Suppressor macrophage treated with lipopolysaccharide for 1 hour (primary cell): ENCODE data around the gene DLG5.

ENCODE experiments used
- DNase-seq, 3 donors: peaks; one replicate each; pipeline ENCODE4 v3.0.0-alpha.2; 2020 to 2022

The DLG5 gene

GRCh38 chr10:77890097-77890496, 36.5 kb downstream of the DLG5 start:
- DNase-seq = no peak

GRCh38 chr10:77889277-77889903, 37.2 kb downstream of the DLG5 start:
- no peak for DNase-seq

DNA sequence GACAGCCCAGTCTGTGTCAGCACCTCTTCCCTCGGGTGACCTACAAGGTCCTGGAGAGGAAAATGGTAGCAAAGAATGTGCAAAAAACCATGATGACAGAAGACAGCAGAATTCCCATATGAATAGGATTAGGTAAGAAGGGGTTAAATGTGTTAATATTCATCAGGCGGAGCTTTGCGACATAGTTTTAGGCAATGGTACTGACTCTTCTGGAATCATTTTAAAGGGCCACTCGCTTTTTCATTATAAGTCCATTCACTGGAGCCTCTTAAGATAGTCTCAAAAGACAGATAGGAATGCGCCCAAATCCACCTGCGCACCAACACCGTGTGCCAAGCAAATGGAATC, 38.2 kb downstream of the DLG5 start:
- no peak for DNase-seq

DNA sequence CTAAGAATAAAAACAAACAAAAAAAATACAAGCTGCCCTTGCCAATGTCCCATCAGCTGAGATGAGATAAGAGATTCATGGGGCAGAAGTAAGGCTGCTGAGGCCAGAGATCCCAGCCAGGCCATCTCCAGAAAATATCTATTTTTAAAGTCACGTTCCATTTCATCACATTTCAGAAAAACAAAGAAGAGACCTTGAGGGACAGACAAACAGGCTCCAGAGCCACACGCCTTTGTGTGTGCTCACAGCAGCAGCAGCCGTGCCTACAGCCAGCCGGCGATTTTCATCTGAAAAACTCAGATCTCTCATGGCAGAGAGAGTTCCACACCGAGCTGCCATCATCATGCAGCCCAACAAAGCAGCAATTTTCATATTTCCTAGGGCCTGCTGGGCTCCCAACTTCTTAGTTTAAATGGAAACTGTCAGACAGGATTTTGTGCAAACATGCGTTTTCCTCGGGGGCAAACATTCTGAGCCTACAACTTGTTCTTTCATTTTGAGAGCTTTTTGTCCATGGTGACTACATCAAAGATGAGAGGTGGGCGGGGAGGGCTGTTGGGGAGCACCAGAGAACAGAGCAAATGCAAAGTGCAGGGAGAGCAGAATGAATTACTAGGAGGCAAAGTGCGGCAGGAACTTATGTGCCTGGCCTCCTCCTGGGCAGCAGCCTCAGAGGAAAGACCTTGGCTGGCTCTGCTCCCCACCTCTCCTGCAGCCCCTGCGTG, 38.8 kb downstream of the DLG5 start:
- no peak for DNase-seq

DNA sequence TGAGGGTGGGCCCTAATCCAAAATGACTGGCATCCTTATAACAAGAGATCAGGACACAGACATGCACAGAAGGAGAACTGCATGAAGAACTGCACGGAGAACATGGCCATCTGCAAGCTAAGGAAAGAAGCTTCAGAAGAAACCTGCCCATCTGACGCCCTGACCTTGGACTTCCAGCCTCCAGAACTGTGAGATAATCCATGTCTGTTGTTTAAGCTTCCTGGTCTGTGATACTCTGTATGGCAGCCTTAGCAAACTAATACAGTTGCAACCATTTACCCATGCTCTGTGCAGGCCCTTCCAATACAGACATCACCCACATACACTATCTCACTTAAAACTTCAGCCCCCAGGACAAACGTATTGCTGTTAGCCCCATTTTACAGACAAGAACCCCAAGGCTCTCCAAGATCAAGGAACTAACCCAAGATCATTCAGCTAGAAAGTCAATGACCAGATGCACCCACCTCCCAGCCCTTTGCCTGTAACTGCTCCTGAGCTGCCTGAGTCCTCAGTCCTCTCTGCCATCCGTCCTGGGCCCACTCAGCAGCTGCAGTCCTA, 39.7 kb downstream of the DLG5 start:
- DNase-seq = no peak

DNA sequence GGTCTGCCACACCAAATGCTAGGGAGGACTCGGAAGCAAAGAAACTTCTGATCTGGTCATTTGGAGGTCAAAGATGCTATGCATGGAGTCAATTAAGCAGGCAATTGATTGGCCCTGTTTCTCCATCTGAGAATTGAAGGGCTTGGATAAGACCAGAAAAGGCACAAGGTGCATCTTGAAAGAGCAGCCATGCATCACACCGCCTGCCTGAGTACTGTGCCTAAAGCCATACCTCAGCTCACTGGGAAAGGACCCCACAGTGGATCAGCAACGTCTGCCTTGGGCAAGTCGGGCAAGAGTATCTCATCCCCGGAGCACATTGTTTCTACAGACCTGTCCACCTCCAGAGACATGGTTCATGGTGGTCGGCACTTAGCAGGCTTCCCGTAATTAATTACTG, 42.4 kb downstream of the DLG5 start:
- no peak for DNase-seq

GRCh38 chr10:77881636-77882035, 44.9 kb downstream of the DLG5 start:
- DNase-seq = no peak

- DNase-seq = no peak
Observed at GRCh38 chr10:77881222-77881621, 45.3 kb downstream of the DLG5 start.

GRCh38 chr10:77879710-77880109, 46.8 kb downstream of the DLG5 start:
- no peak for DNase-seq

GRCh38 chr10:77879065-77879464, 47.5 kb downstream of the DLG5 start:
- DNase-seq = no peak

GRCh38 chr10:77877441-77878344, 48.9 kb downstream of the DLG5 start:
- DNase-seq = peak; percentile 67 to 76 (median 72)

GRCh38 chr10:77875730-77876129, 50.8 kb downstream of the DLG5 start:
- DNase-seq = no peak

GRCh38 chr10:77874872-77875271, 51.7 kb downstream of the DLG5 start:
- no peak for DNase-seq

- DNase-seq = peak in 2 of 3 donors; percentile 6 to 7
Observed at GRCh38 chr10:77873536-77874380, 52.8 kb downstream of the DLG5 start.

GRCh38 chr10:77872947-77873535, 53.5 kb downstream of the DLG5 start:
- DNase-seq = no peak

DNA sequence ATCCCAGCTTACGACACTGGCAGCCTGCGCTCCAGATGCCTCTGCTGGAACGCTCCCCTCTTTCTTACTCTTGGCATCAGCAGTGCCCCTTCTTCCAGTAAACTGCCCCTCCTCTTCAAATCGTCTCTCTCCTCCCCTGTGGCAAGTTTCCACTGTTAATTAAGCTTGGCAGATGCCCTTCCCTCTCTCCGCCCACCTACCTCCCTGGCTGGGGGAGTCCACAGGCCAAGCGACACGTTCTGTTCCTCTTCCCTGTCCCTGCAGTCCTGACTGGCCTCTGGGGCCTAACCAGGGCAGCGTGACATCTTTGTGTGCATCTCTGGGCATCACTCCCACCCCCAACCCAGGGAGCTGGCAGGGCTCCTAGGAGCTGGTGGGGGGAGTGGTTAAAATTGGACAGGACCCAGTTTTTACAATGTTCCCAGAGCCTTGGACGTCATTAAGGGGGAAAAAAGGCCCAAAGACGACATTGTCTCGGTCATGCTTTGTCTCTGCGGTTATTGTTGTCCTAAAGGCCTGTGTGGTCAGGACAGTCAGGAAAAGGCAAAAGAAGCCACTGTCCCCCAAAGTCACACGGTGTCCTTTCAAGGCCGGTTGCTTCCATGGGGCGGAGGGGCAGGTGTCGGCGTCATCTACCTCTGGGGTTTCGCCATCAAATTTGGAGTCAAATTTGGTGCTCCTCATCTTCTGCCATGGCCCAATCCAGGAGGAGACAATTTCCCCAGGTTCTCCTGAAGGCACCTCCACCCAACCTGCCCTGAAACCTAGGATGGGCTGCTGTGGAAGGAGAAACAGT, 54.2 kb downstream of the DLG5 start:
- DNase-seq = no peak

DNA sequence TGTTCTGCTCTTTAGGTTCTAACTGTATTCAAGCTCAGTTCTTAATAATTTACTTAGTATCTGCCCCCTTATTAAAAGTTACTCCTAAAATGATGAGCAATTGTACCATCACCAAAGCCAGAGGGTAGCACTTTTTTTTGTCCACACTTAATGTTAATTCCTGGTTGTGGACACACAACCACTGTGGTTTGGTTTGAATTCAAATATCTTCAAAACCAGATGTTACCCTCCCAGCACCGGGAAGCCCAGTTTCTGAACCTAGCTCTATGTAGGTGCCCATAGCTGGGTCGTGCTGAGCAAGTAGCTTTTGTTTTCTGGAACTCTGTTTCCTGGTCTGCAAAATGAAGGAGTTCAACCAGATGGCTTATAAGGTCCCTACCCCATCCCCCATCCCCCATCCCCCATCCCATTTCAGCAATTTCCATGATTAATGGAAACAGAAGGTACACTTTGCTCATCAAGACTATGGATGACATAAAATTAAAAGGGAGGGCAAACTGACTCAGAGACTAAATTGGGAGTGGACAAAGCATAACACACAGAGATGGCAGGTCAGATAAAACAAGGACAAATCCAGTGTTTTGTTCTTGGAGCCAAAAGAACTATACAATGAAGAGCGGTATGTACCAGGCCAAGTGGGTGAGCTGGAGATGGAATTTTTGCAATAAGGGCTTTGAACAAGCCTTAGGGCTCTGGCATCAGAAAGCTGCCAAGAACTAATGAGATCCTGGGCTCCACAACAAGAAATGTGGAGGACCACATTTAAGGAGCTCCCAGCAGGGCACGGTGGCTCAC, 56.7 kb downstream of the DLG5 start:
- no peak for DNase-seq

DNA sequence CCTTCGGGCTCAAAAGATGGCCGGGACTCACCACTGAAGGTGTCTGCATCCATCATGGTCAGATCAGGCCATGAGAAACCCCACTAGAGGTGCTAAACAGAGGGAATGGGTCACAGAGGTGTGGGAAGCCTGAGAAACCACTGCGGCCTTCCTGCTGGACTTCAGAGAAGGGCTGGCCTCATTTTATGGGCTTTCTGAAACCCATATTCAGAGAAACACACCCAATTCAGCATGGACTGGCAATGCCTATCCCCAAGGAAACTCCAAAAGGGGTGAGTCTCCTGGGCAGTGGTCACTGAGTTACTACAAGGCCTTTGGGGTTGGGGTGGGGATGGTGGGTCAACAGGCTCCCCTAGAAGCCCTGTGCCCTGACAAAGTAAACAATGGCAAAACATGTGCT, 58.0 kb downstream of the DLG5 start:
- DNase-seq = no peak

GRCh38 chr10:77867124-77867719, 59.3 kb downstream of the DLG5 start:
- DNase-seq = no peak

DNA sequence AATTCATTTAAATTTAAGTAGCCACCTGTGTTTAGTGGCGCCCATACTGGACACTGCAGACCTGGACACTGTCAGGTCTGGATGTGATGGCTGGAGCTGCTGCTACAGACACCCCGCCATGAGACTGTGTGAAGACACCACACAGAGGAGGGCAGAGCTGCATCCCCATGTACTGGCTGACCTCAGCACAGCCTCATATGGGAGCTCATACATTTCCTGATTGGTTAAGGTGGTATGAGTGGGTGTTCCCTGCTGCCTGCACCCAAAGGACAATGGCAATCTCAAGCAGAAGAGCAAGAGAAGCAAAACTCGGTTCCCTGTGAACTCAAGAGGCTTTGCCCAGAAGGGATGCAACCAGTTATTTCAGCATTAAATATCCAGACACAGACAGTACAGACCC, 60.0 kb downstream of the DLG5 start:
- no peak for DNase-seq
